Measurements from ENCODE around the gene HK1. TPM values are rescaled to one million over a fixed set of nuclear protein-coding genes. Genes with fewer than 3 reads are reported as not detected.

The HK1 gene
- total and polyA plus RNA-seq, 7 experiments from 2014 or later, result 60.1 to 144 (median 83.8) TPM

DNA sequence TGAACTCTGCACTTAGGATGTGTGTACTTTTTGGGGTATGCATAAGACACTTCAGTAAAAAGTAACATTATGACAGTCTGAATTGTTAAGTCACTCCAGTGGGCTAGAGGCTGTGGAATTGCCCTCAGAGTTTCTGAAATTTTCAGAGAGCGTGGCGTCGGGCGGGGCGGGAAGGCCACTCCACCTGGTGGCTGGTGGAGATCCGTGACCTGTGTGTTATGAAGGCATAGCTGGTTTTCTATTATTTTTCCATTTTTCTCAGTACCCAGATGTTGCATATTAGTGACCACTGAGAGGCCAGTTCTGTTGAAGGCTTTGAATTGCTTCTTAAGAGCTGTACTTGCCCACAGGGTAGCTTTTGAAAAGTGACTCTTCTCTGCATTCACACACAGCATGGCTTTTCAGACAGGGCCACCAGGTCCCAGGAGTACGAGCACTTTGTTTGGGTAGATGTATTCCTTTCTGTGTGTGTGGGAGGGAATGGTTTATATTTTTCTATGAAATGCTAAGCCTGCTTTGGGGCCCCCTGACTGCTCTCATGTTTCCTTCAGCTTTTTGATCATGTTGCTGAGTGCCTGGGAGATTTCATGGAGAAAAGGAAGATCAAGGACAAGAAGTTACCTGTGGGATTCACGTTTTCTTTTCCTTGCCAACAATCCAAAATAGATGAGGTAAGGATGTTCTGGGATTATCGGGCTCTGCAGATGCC is 86.1 kb downstream of the HK1 start:
- no peaks in the 10 kb centered on the region for H3K27me3 Mint-ChIP-seq
- ChIA-PET CTCF (interaction anchor here (0.6 to 1.7 kb wide), 5 partner anchors 9 to 125 kb away, joined by 3 to 6 read pairs (median 3); no protein-coding TSS in a partner anchor), POLR2A (interaction anchor here (1.1 to 10.2 kb wide), 5 partner anchors 10 to 46 kb away, joined by 3 to 65 read pairs (median 6); no protein-coding TSS in a partner anchor)

DNA sequence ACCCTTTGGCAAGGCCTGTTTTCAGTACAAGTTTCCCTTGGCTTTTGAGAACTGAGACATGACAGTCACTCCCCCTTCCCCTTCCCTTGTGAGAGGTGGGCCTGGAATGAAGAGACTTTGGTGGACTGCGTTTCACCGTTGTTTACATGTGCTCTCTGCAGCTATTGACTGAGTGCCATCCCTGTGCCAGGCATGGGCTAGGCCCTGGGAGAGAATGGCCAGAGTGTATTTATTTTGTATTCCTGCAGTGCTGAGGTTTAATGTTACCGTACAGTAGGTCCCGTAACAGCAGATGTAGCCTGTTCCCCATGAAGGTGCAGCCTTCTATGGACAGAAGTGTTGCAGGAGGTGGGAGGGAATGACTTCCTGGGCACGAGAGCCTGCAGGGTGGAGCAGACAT is 88.4 kb downstream of the HK1 start:
- intact Hi-C loops (cut with micrococcal nuclease), result no loop called here
- no peaks in the 10 kb centered on the region for H3K9me3 Mint-ChIP-seq
- DNase-seq (no peak), ATAC-seq (no peak)
- Histone ChIP-seq H3K27me3 (ENCODE audit: control insufficient read depth in 2 of 2, insufficient read depth in 2 of 2, low read length in 2 of 2) (no peaks in the 10 kb centered on the region), H3K9me3 (ENCODE audit: control insufficient read depth in 2 of 3, low read length in 3 of 3) (no peaks in the 10 kb centered on the region), H3K4me3 (ENCODE audit: low read length) (no peak overlapping the region), H3K36me3 (ENCODE audit: control insufficient read depth in 2 of 3, insufficient read depth in 3 of 3, low read length in 3 of 3) (peaks cover 8 to 81% (median 15%) of the 10 kb centered on the region in 3 experiments), H3K27ac (ENCODE audit: low read depth, low read length) (no peak overlapping the region), H3K4me1 (ENCODE audit: control insufficient read depth in 2 of 2, insufficient read depth in 2 of 2, low read length in 2 of 2) (peaks cover 0 to 12% of the 10 kb centered on the region in 2 donors)
- H3K4me1 Mint-ChIP-seq, result peaks cover 20 to 44% (median 38%) of the 10 kb centered on the region in 7 donors
- no peak overlapping the region for H3K4me3 Mint-ChIP-seq
- ChIA-PET CTCF (no interaction called here), POLR2A (interaction anchor here (1.4 kb wide), 1 partner anchor 48 kb away, joined by 4 read pairs; no protein-coding TSS in a partner anchor)
- no peaks in the 10 kb centered on the region for H3K27me3 Mint-ChIP-seq
- H3K36me3 Mint-ChIP-seq, result peaks cover 10 to 44% (median 24%) of the 10 kb centered on the region in 5 donors
- peak overlapping the region in 5 of 9 donors; percentile 28 to 80 (median 48) for H3K27ac Mint-ChIP-seq

More for the DNA sequence above, 86.1 kb downstream of the HK1 start:
- Histone ChIP-seq H3K27me3 (ENCODE audit: control insufficient read depth in 2 of 2, insufficient read depth in 2 of 2, low read length in 2 of 2) (no peaks in the 10 kb centered on the region), H3K36me3 (ENCODE audit: control insufficient read depth in 2 of 3, insufficient read depth in 3 of 3, low read length in 3 of 3) (peaks cover 6 to 73% (median 8%) of the 10 kb centered on the region in 3 experiments), H3K9me3 (ENCODE audit: control insufficient read depth in 2 of 3, low read length in 3 of 3) (no peaks in the 10 kb centered on the region), H3K27ac (ENCODE audit: low read depth, low read length) (peak overlapping the region; percentile 7), H3K4me3 (ENCODE audit: low read length) (no peak overlapping the region), H3K4me1 (ENCODE audit: control insufficient read depth in 2 of 2, insufficient read depth in 2 of 2, low read length in 2 of 2) (peaks cover 12 to 35% of the 10 kb centered on the region in 2 donors)
- Mint-ChIP-seq H3K4me1 (peaks cover 34 to 61% (median 51%) of the 10 kb centered on the region in 7 donors), H3K4me3 (peak overlapping the region in 1 of 10 donors; percentile 15), H3K27ac (peak overlapping the region in 8 of 9 donors; percentile 63 to 98 (median 84)), H3K36me3 (peaks cover 5 to 31% (median 20%) of the 10 kb centered on the region in 5 donors), H3K9me3 (no peaks in the 10 kb centered on the region)
- ATAC-seq (no peak), DNase-seq (no peak)
- intact Hi-C loops (cut with micrococcal nuclease), result no loop called here

DNA sequence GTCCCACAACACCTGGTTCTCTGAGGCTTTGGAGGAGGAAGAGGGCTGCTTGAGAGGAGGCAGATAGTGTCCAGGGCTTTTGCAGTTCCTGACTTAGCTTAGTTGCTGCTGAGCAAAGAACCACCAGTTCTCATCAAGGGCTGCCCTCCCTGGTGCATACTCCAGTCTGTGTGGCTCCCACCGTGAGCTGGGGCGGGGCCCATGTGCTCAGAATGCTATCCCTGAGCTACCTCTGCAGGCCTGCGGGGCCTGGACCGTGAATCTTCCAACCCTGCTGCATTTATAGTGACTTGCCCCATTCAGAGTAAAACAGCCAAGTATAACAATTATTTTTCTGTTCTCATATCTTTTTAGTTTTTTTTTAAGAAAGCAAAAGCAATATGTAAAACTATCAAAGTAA is 89.2 kb downstream of the HK1 start:
- ChIA-PET CTCF (no interaction called here), POLR2A (interaction anchor here (1.4 kb wide), 1 partner anchor 49 kb away, joined by 4 read pairs; no protein-coding TSS in a partner anchor)
- Mint-ChIP-seq H3K27ac (peak overlapping the region in 4 of 9 donors; percentile 13 to 74 (median 60)), H3K4me3 (no peak overlapping the region), H3K4me1 (peaks cover 17 to 44% (median 31%) of the 10 kb centered on the region in 7 donors), H3K36me3 (peaks cover 13 to 52% (median 31%) of the 10 kb centered on the region in 5 donors), H3K9me3 (no peaks in the 10 kb centered on the region), H3K27me3 (no peaks in the 10 kb centered on the region)
- Histone ChIP-seq H3K4me1 (ENCODE audit: control insufficient read depth in 2 of 2, insufficient read depth in 2 of 2, low read length in 2 of 2) (peaks cover 0 to 4% of the 10 kb centered on the region in 2 donors), H3K27ac (ENCODE audit: low read depth, low read length) (no peak overlapping the region), H3K9me3 (ENCODE audit: control insufficient read depth in 2 of 3, low read length in 3 of 3) (no peaks in the 10 kb centered on the region), H3K27me3 (ENCODE audit: control insufficient read depth in 2 of 2, insufficient read depth in 2 of 2, low read length in 2 of 2) (no peaks in the 10 kb centered on the region), H3K4me3 (ENCODE audit: low read length) (no peak overlapping the region), H3K36me3 (ENCODE audit: control insufficient read depth in 2 of 3, insufficient read depth in 3 of 3, low read length in 3 of 3) (peaks cover 8 to 87% (median 15%) of the 10 kb centered on the region in 3 experiments)
- ATAC-seq (no peak), DNase-seq (no peak)
- intact Hi-C loops (cut with micrococcal nuclease), result no loop called here

DNA sequence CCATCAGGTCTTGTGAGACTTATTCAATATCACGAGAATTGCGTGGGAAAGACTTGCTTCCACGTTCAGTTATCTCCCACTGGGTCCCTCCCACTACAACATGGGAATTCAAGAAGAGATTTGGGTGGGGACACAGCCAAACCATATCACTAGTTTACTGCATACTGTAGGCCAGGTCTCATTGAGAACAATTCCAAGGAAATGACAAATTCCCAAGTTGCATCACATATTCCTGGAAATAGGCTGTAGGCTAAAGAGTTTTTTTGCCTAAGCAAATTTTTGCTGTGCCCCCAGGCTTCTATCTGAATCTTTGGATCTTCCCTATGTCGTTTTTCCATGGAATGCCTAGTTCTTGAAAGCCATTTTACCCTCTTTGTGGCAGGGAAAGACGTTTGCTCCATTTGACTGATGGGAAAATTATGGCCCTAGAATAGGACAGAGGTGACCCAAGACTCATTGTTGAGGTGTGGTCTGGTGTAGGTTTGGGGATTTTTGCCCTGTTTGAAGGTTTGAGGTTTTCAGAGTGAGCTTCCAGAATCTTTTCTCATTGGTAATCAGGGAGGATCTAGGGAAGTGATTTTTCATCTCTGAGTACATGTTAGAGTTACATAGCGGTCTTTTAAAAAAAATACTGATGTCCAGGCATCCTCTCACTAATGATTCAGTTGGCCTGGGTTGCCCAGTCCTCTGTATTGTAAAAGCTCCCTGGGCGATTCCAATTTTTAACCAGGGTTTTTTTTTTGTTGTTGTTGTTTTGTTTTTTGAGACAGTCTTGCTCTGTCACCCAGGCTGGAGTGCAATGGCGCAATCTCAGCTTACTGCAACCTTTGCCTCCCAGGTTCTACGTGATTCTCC is 94.1 kb downstream of the HK1 start:
- ATAC-seq, result no peak
- peak overlapping the region in 7 of 9 donors; percentile 6 to 70 (median 55) for H3K27ac Mint-ChIP-seq
- ChIA-PET CTCF (interaction anchor here (1.0 kb wide), 1 partner anchor 53 kb away, joined by 3 read pairs; no protein-coding TSS in a partner anchor), POLR2A (interaction anchor here (1.2 kb wide), 1 partner anchor 139 kb away, joined by 4 read pairs; no protein-coding TSS in a partner anchor)
- Histone ChIP-seq H3K4me1 (ENCODE audit: control insufficient read depth in 2 of 2, insufficient read depth in 2 of 2, low read length in 2 of 2) (no peaks in the 10 kb centered on the region), H3K9me3 (ENCODE audit: control insufficient read depth in 2 of 3, low read length in 3 of 3) (no peaks in the 10 kb centered on the region), H3K27ac (ENCODE audit: low read depth, low read length) (no peak overlapping the region), H3K27me3 (ENCODE audit: control insufficient read depth in 2 of 2, insufficient read depth in 2 of 2, low read length in 2 of 2) (no peaks in the 10 kb centered on the region), H3K4me3 (ENCODE audit: low read length) (no peak overlapping the region), H3K36me3 (ENCODE audit: control insufficient read depth in 2 of 3, insufficient read depth in 3 of 3, low read length in 3 of 3) (peaks cover 0 to 85% (median 15%) of the 10 kb centered on the region in 3 experiments)
- no peaks in the 10 kb centered on the region for H3K9me3 Mint-ChIP-seq
- H3K4me1 Mint-ChIP-seq, result peaks cover 13 to 33% (median 23%) of the 10 kb centered on the region in 7 donors
- no peak for DNase-seq
- no peak overlapping the region for H3K4me3 Mint-ChIP-seq
- intact Hi-C loops (cut with micrococcal nuclease), result no loop called here
- H3K36me3 Mint-ChIP-seq, result peaks cover 19 to 55% (median 29%) of the 10 kb centered on the region in 5 donors
- H3K27me3 Mint-ChIP-seq, result no peaks in the 10 kb centered on the region

DNA sequence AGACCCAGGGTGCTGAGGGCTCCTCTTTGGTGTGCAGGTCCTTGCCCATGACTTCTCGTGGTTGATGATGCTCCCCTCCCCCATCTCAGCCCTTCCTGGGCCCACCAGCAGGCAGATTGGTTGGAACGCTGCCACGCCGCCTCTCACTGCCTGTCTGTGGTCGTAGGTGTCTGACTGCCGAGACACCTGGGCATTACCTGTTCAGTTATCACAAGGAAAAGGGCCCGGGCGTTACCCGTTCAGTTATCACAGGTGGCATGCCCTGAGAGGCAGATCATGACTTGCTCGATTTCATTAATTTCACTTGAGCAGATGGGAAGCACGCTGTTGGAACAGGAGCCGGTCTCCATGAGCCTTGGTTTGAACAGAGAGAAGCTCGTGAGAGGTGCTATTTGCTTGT is 95.9 kb downstream of the HK1 start:
- Mint-ChIP-seq H3K4me1 (peaks cover 13 to 40% (median 24%) of the 10 kb centered on the region in 7 donors), H3K9me3 (no peaks in the 10 kb centered on the region), H3K27me3 (no peaks in the 10 kb centered on the region), H3K27ac (peak overlapping the region in 8 of 9 donors; percentile 36 to 90 (median 79)), H3K4me3 (no peak overlapping the region), H3K36me3 (peaks cover 16 to 66% (median 33%) of the 10 kb centered on the region in 5 donors)
- ATAC-seq (no peak), DNase-seq (no peak)
- ChIA-PET CTCF (interaction anchor here (0.6 to 0.7 kb wide), 2 partner anchors 11 to 19 kb away, joined by 3 to 4 read pairs; no protein-coding TSS in a partner anchor), POLR2A (interaction anchor here (1.1 kb wide), 2 partner anchors 10 to 30 kb away, joined by 3 to 4 read pairs; no protein-coding TSS in a partner anchor)
- H3K36me3 ChIP-seq (ENCODE audit: control insufficient read depth in 2 of 3, insufficient read depth in 3 of 3, low read length in 3 of 3), result peaks cover 7 to 79% (median 11%) of the 10 kb centered on the region in 3 experiments
- intact Hi-C loops (cut with micrococcal nuclease), result no loop called here
- no peak overlapping the region for H3K27ac ChIP-seq (ENCODE audit: low read depth, low read length)
- no peaks in the 10 kb centered on the region for H3K27me3 ChIP-seq (ENCODE audit: control insufficient read depth in 2 of 2, insufficient read depth in 2 of 2, low read length in 2 of 2)
- no peak overlapping the region for H3K4me3 ChIP-seq (ENCODE audit: low read length)
- H3K9me3 ChIP-seq (ENCODE audit: control insufficient read depth in 2 of 3, low read length in 3 of 3), result no peaks in the 10 kb centered on the region
- H3K4me1 ChIP-seq (ENCODE audit: control insufficient read depth in 2 of 2, insufficient read depth in 2 of 2, low read length in 2 of 2), result no peaks in the 10 kb centered on the region

DNA sequence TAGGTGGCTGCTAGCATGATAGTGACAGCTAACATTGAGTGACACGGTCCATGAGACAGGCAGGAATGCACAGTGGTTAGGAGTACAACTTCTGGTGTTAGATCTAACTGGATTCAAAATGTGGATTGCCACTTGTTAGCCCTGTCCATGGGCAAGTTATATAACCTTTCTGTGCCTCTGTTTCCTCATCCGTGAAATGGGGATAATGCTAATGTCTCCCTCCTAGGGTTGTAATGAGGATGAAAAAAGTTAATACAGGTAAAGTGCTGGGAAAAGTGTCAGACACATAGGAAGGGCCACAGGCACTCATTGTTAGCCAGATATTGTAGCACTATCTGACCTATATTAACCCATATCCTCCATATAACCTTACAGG is 96.6 kb downstream of the HK1 start:
- CTCF ChIA-PET, result no interaction called here
- Mint-ChIP-seq H3K9me3 (no peaks in the 10 kb centered on the region), H3K27me3 (no peaks in the 10 kb centered on the region), H3K36me3 (peaks cover 16 to 68% (median 31%) of the 10 kb centered on the region in 5 donors), H3K27ac (peak overlapping the region; percentile 5 to 90 (median 76)), H3K4me1 (peaks cover 13 to 37% (median 24%) of the 10 kb centered on the region in 7 donors), H3K4me3 (no peak overlapping the region)
- peaks cover 7 to 79% (median 11%) of the 10 kb centered on the region in 3 experiments for H3K36me3 ChIP-seq (ENCODE audit: control insufficient read depth in 2 of 3, insufficient read depth in 3 of 3, low read length in 3 of 3)
- no peaks in the 10 kb centered on the region for H3K9me3 ChIP-seq (ENCODE audit: control insufficient read depth in 2 of 3, low read length in 3 of 3)
- POLR2A ChIA-PET, result interaction anchor here (1.1 kb wide), 1 partner anchor 30 kb away, joined by 4 read pairs; no protein-coding TSS in a partner anchor
- DNase-seq (no peak), ATAC-seq (no peak)
- H3K4me3 ChIP-seq (ENCODE audit: low read length), result no peak overlapping the region
- intact Hi-C loops (cut with micrococcal nuclease), result no loop called here
- H3K27ac ChIP-seq (ENCODE audit: low read depth, low read length), result no peak overlapping the region
- H3K4me1 ChIP-seq (ENCODE audit: control insufficient read depth in 2 of 2, insufficient read depth in 2 of 2, low read length in 2 of 2), result no peaks in the 10 kb centered on the region
- no peaks in the 10 kb centered on the region for H3K27me3 ChIP-seq (ENCODE audit: control insufficient read depth in 2 of 2, insufficient read depth in 2 of 2, low read length in 2 of 2)

All from naive thymus-derived CD4-positive, alpha-beta T cell (primary cell).